GM19324 (cell line): ENCODE results near the gene GDNF.
"Not testable (repeated sequence)": the region's sequence is repeated elsewhere in the genome, so short reads cannot be mapped to it uniquely, and the experiment has no call there.

ENCODE experiments used
- ATAC-seq: cut with Tn5 transposase; IDR thresholded peaks from one replicate; pipeline ENCODE4 v1.9.1; 2021; ENCODE audit warnings: mild to moderate bottlenecking, moderate library complexity; ENCODE audit not compliant: unreplicated experiment, low FRiP score

Gene GDNF

DNA sequence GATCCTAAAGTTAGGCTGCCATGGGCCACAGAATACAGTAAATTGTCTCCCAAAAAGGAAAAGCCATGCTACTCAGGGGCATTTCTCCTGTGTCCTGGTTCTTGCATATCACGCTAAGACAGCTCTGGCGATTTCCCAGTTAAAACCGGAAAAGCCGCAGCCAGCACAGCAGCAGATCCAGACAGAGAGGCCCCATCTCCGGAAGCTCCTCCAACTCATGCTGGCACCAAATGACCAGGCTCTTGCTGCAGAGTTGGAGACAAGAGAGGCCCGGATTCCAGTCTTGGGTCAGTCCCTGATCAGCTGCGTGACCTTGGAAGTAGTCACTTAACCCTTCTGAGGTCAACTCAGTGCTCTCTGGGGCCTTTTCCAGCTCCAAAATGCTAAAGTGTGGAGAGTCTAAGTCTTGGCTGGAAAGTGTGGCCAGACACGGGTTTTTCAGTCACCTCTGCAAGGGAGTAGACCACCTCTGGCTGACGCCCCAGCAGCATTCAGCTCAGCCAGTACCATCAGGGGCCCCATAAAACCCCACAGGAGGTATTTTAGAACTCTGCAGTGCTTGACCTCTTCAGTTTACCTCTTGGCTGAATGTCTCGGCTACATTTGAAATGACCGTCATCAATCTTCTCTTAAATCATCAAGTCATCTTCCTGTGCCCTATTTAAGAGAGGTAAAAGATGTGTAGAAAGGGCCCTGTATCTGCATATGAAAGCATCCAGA, 16.2 kb downstream of the GDNF start:
- ATAC-seq, result no peak

DNA sequence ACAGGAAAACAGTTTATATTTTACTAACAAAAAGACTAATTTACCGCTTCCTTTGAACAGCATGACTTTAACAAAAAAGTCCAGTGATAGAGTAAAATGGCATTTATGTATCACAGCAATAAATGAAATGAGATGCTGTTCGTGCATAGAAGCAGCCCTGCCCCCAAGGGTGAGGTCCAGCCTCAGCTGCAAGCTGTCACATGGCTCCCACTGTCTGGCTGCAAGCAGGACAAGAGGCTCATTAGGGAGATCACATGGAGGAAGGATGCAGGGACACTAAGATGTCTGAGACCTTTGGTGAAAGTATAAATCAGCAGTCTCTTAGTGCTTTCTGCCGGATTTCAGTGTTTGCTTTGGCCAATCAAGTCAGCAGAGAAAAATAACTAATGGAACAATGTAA, 23.0 kb downstream of the GDNF start:
- ATAC-seq, result no peak

DNA sequence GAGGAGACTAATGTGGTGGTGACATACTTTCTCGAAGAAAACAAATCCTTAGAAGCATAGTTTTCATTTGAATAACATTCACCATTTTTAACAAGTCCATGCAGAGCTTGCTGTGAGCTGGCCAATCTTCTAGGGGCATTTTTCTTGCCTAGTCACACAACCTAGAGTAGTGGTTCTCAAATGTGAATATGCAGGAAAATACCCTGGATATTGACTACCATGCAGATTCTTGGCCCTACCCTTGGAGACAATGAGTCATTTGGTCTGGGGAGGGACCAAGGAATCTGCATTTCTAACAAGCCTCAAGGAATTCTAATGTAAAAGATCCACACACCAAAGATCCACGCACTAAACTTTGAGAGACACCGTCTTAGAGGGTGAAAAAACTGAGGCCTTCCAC, 23.5 kb downstream of the GDNF start:
- no peak for ATAC-seq

DNA sequence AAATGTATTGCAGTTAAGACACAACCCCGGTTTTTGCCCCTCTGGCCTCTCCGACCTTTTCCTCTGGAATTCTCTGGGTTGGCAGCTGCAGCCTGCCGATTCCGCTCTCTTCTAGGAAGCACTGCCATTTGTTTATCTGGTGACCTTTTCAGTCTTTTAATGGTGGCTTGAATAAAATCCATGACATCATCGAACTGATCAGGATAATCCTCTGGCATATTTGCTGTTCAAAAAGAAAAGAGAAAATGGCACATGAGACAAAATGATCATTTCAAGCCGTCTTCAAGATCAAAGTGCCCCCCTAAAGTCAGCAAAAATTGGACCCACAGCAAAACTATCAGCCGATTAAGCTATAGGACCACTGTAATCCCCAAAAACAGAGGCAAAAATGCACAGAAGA, 23.9 kb downstream of the GDNF start:
- ATAC-seq, result no peak

DNA sequence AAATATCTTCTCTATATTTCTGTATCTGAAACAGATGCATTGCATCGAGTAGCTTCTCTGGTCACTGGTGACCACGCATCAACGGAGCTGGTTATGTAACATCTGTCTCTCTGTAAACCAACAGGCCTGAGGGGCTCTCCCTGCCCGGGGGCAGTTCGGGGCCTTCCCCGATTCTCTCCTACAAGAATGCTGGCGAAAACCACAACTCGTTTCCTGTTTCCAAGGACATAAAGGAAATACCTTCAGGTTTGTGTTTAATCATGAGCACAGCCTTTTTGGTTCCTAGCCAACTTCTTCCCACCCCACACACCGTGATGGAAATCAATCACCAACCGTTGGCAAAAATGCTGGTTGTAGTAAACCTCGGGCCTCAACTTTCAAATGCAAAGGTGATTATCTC, 25.1 kb downstream of the GDNF start:
- ATAC-seq, result no peak

DNA sequence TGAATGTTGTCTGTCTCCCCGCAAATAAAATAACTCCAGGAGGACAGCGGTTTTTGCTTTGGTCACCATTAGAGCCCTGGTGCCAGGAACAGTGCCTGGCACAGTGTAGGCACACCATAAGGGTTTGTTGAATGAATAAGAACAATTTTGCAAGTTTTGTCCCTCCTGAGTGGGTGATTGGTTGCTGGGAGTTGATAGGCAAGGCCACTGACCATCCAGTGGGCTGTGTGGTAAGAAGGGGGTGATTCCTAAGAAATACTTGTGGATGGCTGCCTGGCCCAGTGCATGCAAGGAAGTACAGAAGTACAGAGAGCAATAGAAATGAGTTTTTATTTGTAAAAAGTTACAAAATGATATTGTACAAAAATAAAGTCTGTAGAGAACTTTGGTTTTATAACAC, 27.5 kb downstream of the GDNF start:
- no peak for ATAC-seq

DNA sequence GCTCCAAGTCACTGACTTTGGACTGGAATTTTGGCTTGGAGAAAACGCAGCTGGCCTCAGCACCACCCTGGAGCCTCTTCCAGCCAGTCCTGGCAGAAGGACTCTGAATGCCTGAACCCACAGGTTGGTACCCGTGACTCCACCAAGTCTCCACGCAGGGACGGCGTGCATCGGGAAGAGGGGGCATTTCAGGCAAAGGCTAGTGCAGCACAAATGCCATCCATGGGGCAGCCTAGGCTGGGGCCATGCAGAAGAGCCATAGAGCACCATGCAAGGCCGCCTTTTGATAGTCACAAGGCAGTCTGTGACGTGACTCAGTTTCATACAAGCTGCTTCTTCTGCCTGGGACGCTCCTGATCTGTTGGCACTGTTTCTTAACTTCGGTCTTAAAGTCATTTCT, 28.0 kb downstream of the GDNF start:
- no peak for ATAC-seq

DNA sequence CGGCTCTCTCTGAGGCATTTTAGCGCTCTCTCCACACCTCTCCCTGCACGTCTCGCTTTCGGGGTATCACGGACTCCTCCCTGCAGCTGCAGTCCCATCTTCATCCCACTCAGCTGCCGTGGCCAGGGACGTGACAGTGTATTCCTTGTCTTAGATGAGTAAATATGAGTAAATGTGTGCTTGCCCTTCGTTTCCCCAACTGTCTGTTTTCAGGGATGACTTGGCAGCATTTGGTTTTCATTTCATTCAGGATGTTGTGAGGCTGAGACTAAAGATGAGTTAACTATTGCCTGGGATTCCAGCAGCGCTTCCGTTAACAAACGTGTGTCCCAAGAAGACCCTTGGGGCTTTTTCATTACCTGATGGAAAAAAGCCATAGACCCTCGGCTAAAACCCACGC, 29.5 kb downstream of the GDNF start:
- no peak for ATAC-seq

DNA sequence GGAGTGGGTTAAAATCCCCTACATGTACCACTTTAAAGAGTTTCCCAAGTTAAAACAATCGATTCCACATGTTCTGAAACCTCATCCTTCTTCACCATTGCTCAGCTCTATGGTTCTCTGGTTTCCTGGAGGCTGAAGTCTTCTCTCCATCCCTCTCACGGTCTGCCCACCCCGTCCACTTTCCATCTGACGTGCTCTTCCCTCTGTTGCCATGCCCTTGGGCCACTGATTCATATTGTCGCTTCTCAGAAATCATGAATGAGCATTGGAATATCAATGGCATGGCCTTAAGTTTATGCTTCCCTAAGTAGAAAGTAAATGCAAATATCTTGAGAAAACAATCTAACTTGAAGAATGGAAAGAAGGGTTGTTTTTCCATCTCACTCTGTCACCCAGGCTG, 30.9 kb downstream of the GDNF start:
- no peak for ATAC-seq

DNA sequence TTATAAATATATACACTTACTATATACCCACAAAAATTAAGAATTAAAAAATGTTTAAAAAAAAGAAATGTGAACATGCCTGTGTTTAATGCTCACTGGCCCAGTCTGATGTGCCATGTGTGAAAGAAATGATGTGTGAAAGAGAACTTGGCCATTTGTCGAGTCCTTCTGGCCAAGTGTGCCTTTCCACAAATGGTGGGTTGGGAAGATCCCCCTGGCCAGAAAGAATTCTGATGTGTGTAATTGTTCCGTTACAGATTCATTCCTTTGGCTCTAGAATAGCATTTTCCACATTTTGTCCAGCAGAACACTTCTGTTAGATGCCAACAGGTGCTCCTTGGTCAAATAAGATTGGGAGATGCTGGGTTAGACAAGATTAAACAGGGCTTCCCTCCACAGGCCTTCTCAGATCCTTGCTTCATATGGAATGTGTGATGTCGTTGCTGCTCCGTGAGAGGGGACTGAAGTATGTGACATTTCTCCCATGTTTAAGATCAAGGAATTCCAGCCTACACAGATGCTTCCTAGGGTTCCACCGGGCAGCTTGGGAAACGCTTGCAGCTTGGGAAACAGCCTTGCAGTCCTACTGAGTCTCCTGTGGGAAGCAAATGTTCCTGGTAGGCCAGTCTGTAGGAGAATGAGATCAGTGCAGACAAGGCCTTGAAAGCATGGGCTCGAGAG, 32.1 kb downstream of the GDNF start:
- no peak for ATAC-seq

DNA sequence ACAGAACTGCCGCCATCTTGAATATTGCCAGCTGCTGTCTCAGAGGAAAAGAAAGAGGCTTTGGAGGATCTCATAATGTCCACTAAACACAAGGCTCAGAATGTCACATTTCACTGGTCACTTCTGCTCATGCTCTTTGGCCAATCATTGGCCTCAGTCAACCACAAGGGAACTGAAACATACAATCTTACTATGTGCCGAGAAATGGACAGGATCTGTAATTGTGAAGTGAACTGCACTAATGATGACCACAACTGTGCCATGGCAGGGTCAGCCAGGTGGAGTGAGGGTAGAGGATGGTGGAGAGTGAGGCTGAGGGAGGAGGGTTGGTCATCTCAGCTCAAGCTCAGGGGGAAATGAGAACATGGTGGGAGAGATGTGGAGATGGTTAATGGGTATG, 32.8 kb downstream of the GDNF start:
- ATAC-seq, result no peak

DNA sequence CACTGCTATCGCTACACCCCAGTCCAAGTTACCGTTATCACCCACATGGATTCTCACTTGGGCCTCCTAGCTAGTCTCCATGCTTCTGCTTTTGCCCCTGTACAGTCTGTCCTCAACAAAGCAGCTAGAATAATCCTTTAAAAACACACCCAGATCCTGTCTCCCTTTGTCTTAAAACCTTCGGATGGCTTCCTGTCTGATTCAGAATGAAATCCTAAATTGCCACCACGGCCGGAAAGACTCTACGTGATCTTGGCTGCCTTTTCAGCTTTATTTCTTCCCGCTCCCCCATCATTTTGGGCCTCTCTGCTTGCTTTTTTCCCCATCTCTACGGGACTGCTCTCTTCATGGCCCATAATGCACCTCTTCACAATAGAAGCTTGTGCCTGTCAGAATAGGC, 33.4 kb downstream of the GDNF start:
- ATAC-seq, result no peak

DNA sequence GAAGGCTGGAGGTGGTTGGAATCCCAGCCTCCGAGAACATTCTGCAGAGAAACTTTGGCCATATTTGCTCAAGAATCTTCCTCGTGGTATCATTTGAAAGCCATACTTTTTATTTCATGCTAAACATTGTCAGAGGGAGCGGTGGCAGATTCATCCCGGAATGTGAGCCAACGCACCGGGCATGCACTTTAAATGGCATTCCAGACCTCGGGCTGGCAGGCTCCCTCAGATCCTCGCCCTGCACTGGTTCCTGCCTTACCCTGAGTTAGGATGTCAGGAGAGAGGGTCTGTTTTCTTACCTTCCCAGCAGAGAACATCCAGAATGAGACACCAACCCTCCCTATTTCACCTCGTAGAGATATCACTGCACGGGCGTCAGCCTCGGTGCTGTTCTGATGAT, 33.8 kb downstream of the GDNF start:
- no peak for ATAC-seq

DNA sequence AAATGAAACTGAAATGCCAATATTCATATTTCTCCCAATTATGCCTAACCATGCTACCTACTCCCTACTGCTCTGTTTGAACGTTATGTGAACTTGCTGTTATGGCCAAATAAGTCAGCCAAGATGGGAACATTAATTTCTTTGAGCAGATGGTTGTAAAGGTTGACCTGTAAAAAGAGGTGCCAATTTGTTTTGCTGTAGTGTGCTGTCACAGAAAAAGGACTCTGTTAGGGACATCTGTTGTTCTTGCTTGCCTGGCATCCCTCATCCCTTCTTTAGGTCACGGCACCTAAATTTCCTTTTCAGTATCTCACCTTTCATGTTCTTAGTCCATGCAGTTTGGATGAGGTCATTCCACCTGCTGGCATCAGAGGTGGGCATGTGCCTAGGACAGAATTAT, 35.4 kb downstream of the GDNF start:
- no peak for ATAC-seq

DNA sequence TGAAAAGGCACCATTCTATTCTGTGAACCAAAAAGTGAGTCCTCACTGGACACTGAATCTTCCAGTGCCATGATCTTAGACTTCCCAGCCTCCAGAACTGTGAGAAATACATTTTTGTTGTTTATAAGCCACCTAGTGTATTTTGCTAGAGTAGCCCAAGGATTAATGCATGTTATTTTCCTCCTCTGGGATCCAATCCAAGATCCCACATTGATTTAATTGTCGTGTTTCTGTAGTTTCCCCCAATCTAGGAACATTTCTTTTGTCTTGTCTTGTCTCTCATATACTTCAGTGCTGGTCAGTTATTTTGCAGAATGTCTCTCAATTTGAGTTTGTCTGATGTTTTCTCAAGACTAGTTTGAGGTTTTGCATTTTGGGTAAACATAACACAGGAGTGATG, 36.4 kb downstream of the GDNF start:
- no peak for ATAC-seq

DNA sequence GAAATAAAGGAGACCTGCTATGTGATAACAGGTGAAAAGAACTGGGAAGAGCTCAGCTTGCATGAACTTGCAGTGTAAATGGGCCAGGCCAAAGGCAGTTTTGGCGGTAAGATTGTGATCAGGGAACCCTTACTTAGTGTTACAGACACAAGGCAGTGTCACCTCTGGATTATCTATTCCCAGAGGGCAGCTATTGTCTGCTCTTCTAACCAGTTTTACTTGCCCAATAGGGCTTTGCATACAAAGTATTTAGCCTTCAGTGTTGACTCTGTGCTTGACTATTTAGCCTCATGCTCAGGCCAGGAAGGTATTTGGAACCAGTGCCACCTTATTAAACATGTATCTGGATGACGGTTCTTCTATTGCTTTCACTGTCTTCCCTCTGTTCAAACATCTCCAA, 38.3 kb downstream of the GDNF start:
- ATAC-seq, result no peak

DNA sequence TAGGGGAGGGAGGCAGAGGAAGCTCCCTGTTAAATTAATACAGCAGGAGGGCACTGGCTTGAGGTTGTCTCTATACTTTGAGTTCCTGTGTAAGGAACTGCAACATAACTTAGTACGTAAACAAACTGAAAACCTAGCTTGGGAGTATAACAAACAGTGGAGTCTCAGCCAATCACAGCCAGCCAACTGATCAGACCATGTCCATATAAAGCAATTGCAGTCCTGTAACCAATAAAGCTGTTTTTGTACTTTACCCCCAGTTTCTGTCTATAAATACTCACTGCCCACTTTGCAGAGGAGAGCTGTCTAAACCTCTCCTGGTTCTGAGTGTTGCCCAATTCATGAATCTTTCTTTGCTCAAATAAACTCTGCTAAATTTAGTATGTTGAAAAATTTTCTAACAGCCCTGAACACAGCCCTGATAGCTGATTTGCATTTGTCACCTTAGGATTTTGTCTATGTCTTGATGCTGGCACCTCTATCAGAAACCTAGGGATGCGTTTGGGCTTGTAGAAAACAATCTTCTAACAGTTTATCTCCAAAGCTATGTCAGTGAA, 39.9 kb downstream of the GDNF start:
- ATAC-seq, result no peak

DNA sequence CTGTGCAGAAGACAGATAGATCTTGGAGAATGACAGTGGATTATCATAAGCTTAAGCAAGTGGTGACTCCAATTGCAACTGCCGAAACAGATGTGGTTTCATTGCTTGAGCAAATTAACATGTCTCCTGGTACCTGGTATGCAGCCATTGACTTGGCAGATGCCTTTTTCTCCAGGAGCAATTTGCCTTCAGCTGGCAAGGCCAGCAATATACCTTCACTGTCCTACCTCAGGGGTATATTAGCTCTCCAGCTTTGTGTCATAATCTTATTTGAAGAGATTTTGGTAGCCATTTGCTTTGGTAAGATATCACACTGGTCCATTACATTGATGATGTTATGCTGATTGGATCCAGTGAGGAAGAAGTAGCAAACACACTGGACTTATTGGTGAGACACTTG, 43.4 kb downstream of the GDNF start:
- ATAC-seq, result not testable (repeated sequence)

DNA sequence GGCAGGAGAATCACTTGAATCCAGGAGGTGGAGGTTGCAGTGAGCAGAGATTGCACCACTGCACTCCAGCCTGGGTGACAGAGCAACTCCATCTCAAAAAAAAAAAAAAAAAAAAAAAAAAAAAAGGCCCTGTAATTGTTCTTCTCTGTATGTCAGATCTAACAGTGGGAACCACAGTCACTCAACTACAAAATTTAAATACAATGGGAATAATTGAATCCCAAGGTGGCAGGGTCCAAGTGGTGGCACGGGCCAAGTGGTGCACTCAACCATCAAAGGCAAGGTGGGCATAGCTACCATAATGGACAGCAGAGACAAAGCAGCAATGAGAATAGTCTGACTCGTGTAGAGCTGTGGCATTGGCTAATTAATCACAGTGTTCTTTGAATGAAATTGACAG, 44.5 kb downstream of the GDNF start:
- not testable (repeated sequence) for ATAC-seq

DNA sequence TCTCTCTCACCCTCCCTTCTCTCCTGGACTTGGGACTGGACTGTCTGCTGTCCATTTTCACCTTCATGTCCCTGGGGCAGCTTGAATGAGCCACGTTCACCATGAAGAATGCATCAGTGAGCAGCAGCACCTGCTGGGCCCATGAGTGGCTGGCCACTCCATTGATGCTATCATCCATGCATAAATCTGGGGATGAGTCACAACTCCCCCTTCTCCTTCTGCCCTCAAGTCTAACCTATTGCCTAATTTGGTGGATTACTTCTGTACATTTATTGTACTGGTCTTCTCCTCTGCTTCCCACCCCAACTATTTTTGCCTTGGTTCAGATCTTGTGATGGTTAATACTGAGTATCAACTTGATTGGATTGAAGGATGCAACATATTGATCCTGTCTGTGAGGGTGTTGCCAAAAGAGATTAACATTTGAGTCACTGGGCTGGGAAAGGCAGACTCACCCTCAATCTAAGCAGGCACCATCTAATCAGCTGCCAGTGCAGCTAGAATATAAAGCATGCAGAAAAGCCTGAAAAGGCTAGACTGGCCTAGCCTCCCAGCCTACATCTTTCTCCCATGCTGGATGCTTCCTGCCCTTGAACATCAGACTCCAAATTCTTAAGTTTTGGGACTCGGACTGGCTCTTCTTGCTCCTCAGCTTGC, 46.7 kb downstream of the GDNF start:
- ATAC-seq, result no peak

DNA sequence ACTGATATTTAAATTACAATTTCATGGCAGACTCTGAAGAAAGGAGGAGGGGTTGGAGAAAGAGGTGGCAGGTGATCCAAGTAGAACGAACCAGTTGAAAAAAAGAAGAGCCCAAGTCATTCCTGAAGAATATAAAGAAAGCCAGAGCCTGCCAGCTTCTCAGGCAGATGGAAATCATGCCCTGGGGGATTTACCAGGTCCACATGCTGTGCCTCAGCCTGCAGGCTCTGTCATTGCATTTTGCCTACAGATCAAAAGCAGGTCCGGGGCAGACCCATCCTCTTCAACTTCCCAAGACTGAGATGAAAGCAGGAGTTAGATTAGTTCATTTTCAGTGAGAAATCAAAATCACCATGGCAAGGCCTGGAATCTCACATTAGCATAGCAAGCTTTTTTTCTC, 48.5 kb downstream of the GDNF start:
- no peak for ATAC-seq

DNA sequence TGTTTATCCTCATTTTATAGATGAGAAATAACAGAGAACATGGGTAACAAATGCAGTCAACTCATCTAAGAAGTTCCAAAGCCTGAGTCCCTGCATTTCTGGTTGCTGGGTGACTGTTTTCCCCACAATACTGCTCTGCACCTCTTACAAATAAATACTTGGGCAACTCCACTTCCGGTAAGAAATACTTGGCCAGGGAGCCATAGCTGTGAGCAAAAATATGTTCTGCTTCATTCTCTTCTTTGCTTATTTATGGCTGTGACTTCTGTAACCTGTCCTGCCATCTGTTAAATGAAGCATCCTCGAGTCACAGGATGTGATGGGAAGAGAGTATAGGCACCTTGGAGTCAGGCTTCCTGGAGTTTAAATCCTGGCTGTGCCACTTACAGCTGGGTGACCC, 49.9 kb downstream of the GDNF start:
- no peak for ATAC-seq
